T-helper 9 cell (primary cell): ENCODE results near the gene LAMC2.

ENCODE experiments used
- DNase-seq: peaks from one replicate; pipeline ENCODE4 v3.0.0-alpha.2; 2020

Gene LAMC2

DNA sequence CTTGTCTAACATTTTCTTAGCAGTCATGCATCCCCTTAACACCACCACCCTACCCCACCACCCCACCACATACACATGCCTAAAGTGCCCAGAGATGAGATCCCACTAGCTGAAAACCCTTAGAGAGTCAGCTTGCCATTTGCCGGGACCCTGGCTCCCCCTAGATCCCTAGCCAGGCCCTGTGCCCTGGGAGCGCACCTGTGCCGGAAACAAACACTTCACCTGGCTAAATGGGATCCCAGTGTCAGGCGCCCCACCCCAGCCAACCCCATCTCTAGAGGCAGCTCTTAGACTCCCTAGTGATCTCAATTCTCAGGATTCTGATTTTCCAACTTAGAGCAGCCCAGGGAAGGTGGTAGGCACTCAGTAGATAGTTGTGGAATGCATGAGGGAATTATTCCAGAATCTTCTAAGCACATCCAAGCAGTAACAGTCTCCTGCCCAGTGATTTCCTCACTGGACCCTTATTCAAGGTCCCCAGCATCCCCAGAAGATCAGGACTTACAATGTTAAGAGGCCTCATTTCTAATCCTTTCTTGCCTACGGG, 105.2 kb downstream of the LAMC2 start:
- no peak for DNase-seq

DNA sequence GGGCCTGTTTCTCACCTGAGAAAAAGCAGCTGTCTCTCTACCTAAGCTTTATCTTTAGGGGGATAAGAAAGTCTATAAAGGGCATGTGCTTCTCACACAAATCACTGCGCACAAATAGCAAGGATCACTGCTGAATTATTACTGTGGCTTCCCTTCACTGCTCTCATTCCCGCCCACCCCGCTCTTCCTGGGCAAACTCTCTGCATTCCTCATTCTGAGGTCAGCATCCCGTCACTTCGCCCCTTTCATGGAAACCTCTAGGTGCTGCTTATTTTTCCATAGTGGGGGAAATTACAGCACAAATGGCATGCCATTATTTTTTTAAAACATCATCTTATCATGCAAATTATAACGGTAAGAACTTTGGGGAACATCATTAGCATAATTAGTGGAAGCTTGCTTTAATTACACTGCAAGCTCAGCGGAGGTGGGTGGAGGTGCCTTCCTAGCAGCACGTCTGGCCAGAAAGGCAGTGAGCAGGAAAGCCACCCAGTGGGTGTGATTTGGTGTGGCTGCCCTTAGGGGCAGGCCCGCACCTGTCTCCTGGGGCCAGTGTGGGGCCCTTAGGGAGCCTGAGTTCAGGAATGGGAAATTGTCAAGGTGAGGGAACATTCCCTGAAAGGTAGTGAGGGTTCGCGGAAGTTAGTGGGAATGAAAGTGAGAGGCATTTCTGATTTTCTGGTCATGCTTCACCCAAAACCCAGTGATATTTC, 105.9 kb downstream of the LAMC2 start:
- no peak for DNase-seq

DNA sequence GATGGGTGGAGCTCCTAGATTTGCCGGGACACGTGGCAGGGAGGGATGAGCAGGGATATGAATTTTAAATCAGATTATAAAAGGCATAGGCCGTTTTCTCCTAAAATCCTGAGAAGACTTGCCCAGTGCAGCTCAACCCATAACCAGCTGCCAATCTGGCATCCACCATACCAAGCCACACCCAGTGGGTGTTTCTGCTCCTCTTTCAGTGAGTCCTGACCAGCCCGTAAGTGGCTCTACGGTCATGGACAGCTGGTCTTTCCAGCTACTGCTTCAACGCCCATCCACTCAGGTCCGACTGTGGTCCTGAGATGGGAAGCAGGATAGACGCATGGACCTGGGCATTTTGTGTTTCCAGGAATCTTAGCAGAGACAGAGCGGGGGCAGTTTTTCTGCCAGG, 107.2 kb downstream of the LAMC2 start:
- DNase-seq, result no peak

DNA sequence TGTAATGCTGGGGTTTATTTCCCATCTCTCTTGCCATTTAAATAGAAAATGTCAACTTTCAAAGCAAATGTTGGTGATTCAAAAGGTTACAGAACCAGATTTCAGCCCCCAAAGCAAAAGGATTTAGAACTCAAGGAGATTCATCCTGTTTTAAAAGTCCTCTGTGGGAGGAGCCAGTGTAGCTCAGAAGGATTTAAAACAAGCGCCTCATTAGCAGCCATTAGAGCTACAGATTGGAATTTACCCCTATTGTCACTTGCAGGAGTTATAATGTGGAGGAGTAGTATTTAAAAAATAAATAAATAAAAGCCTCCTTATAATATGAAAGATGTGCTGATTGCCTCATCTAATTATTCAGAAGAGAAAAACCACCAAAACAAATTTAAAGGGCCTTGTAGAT, 107.8 kb downstream of the LAMC2 start:
- DNase-seq, result no peak
